Esophagus squamous epithelium (tissue), 5 donors: ENCODE results near the gene C12orf76. TPM values are rescaled to one million over a fixed set of nuclear protein-coding genes. Genes with fewer than 3 reads are reported as not detected.
A peak's percentile ranks its signal among the peaks of the same experiment; 100 is the strongest.
"Not testable (repeated sequence)": the region's sequence is repeated elsewhere in the genome, so short reads cannot be mapped to it uniquely, and the experiment has no call there.

Experiments
- DNase-seq: peaks from one replicate; lab custom pipeline; 2025; lab: John Stamatoyannopoulos, UW
- H3K27ac ChIP-seq, 4 donors: fragments of 200-600 bp; sonication (generic); one replicate each; pipeline ENCODE4 v1.5.1; 2016 to 2019; ENCODE audit warnings: mild to moderate bottlenecking in 1 of 4
- H3K27me3 ChIP-seq, 4 donors: fragments of 200-600 bp; sonication (generic); 1 replicate in 3 of 4; 2 replicates in 1 of 4; pipeline versions ENCODE4 v1.5.1 to v1.6.0; 2017 to 2021; ENCODE audit warnings: antibody characterized with exemption in 1 of 4
- H3K36me3 ChIP-seq, 3 donors: fragments of 200-600 bp; sonication (generic); one replicate each; pipeline ENCODE4 v1.5.1; 2016 to 2019
- H3K4me1 ChIP-seq, 3 donors: fragments of 200-600 bp; sonication (generic); one replicate each; pipeline ENCODE4 v1.5.1; 2017 to 2019
- H3K4me3 ChIP-seq, 4 donors: fragments of 200-600 bp; sonication (generic); 1 replicate in 3 of 4; 2 replicates in 1 of 4; pipeline ENCODE4 v1.5.1; 2016 to 2019; ENCODE audit warnings: mild to moderate bottlenecking in 2 of 4, moderate library complexity in 1 of 4
- H3K9me3 ChIP-seq, 3 donors: fragments of 200-600 bp; sonication (generic); one replicate each; pipeline ENCODE4 v1.5.1; 2016 to 2019
- POLR2A ChIP-seq, 4 donors: fragments of 450-650 bp; IDR thresholded peaks; one replicate each; pipeline ENCODE4 v1.6.1; 2017; ENCODE audit warnings: antibody characterized with exemption in 4 of 4, mild to moderate bottlenecking in 4 of 4, moderate library complexity in 3 of 4
- WGBS, 2 donors: methylation state at CpG; one replicate each; pipeline ENCODE4 v1.1.5; 2018; 5-methylcytosine and 5-hydroxymethylcytosine counted together
- intact Hi-C: fragments of 100-400 bp; cut with DNase I; formaldehyde crosslinking; loops from one replicate; pipeline ENCODE4 v1.15.0; 2022
- total RNA-seq, 4 donors: library from RNA; depleted of rRNA; stranded (reverse); fragments of >200 nt; gene quantifications; one replicate each; pipeline ENCODE4 v1.1.0, GENCODE V29; 2016
- TF ChIP-seq, protein P1 (sequence below), 6 experiments: fragments of 450-650 bp in 4 of 6; fragments of 200-600 bp in 2 of 6; sonication (generic) in 2 of 6; IDR thresholded peaks; one replicate each; pipeline ENCODE4 v1.5.1; 2016 to 2019; ENCODE audit warnings: antibody characterized with exemption in 6 of 6, mild to moderate bottlenecking in 4 of 6, moderate library complexity in 4 of 6
- donor health status: DM: yes; HTN: yes; CAD: no.

Gene C12orf76
- total RNA-seq, 4 donors from 2014 or later: 3.2 to 10.8 (median 5.9) TPM

DNA sequence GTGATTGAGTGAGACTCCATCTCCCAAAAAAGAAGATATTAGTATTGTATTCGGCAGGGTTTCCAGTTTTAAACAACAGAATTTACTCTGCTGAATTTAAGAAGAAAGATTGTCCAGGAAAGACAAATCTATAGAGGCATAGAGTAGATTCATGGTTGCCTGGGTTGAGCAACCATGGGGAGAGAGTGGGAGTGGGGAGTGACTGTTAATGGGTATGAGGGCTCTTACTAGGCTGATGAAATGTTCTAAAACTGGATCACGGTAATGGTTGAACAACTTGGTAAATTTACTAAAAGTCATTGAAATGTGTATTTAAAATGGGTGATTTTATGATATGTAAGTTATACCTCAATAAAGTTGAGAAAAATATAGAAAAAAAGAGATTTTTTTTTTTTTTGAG is 13.9 kb upstream of the C12orf76 start:
- H3K4me1 ChIP-seq: no peaks in the 10 kb centered on the region
- WGBS, 2 donors: 85 to 87% methylated on average over 2 of the region's 2 CpGs
- H3K27ac ChIP-seq: no peak overlapping the region
- H3K4me3 ChIP-seq: no peak overlapping the region
- TF ChIP-seq, protein P1, sequence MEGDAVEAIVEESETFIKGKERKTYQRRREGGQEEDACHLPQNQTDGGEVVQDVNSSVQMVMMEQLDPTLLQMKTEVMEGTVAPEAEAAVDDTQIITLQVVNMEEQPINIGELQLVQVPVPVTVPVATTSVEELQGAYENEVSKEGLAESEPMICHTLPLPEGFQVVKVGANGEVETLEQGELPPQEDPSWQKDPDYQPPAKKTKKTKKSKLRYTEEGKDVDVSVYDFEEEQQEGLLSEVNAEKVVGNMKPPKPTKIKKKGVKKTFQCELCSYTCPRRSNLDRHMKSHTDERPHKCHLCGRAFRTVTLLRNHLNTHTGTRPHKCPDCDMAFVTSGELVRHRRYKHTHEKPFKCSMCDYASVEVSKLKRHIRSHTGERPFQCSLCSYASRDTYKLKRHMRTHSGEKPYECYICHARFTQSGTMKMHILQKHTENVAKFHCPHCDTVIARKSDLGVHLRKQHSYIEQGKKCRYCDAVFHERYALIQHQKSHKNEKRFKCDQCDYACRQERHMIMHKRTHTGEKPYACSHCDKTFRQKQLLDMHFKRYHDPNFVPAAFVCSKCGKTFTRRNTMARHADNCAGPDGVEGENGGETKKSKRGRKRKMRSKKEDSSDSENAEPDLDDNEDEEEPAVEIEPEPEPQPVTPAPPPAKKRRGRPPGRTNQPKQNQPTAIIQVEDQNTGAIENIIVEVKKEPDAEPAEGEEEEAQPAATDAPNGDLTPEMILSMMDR (IDR thresholded peaks at IDR 0.05): no peak
- TF ChIP-seq POLR2A (IDR thresholded peaks at IDR 0.05): no peak
- no peak for DNase-seq
- intact Hi-C loops: no loop called here
- H3K27me3 ChIP-seq: no peaks in the 10 kb centered on the region
- H3K36me3 ChIP-seq: no peaks in the 10 kb centered on the region
- no peaks in the 10 kb centered on the region for H3K9me3 ChIP-seq

DNA sequence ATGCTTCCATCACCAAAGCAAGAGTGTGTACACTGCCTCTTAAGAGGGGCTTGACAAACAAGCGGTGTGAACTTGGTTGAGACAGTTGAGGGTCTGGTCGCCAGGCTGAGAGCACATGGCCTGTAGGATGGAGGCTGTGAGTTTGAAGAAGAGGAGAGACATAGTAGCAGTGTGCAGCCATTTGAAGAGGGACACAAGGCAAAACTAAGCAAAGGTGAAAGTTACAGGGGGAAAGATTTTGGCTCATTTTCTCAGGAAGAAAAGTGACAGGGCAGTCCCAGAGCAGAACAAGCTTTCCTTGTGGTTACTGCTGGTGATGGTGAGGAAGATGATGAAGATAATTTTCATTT is 11.3 kb upstream of the C12orf76 start:
- H3K27me3 ChIP-seq: no peaks in the 10 kb centered on the region
- H3K4me1 ChIP-seq: no peaks in the 10 kb centered on the region
- intact Hi-C loops: no loop called here
- WGBS, 2 donors: 83 to 100% methylated on average over 1 to 2 of the region's 2 CpGs
- no peak overlapping the region for H3K4me3 ChIP-seq
- H3K9me3 ChIP-seq: no peaks in the 10 kb centered on the region
- H3K36me3 ChIP-seq: no peaks in the 10 kb centered on the region
- DNase-seq: no peak
- TF ChIP-seq POLR2A (IDR thresholded peaks at IDR 0.05): no peak
- TF ChIP-seq, protein P1 (IDR thresholded peaks at IDR 0.05): no peak
- H3K27ac ChIP-seq: no peak overlapping the region

DNA sequence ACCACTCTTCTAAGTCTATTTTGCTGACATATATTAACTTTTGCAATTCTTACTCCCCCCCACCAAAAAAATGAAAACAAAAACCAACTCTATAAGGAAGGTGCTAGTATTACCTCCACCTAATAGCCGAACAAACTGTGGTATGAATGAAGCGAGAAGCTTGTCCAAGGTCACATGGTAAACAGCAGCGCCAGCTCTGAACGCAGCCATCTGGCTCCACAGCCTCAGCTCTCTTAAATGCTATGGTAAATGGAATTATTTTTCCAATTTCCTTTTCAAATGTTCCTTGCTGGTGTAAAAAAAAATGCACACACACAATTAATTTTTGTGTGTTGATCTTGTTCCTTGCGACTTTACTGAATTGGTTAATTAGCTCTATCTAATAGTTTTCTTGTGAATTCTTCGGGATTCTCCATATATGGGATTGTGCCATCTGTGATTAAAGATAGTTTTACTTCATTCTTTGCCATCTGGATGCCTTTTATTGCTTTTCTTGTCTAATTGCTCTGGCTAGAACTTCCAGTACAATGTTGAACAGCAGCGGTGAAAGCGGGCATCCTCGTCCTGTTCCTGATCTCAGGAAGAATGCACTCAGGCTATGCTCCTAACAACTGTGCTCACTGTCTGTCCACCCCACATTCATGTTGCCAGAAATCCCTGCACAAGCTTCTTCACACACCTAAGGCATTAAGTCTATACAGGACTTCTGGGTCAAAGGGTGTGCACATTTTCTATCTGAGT is 10.7 kb upstream of the C12orf76 start:
- Histone ChIP-seq H3K27ac (no peak overlapping the region), H3K9me3 (no peaks in the 10 kb centered on the region), H3K4me3 (no peak overlapping the region), H3K4me1 (no peaks in the 10 kb centered on the region), H3K27me3 (no peaks in the 10 kb centered on the region), H3K36me3 (no peaks in the 10 kb centered on the region)
- TF ChIP-seq POLR2A (IDR thresholded peaks at IDR 0.05): no peak
- TF ChIP-seq, protein P1 (IDR thresholded peaks at IDR 0.05): no peak
- no peak for DNase-seq
- intact Hi-C loops: no loop called here
- 85 to 93% methylated on average over 9 of the region's 9 CpGs for WGBS, 2 donors

DNA sequence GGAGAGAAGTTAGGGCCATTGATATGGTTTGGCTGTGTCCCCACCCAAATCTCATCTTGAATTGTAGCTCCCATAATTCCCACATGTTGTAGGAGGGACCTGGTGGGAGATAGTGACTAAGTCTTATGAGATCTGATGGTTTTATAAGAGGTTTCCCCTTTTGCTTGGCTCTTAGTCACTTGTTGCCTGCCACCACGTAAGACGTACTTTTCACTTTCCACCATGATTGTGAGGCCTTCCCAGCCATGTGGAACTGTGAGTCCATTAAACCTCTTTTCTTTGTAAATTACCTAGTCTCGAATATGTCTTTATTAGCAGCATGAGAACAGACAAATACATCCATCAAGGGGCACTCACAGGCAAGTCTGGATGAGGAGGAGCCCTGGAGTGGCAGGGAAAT is 8.3 kb upstream of the C12orf76 start:
- H3K27me3 ChIP-seq, H3K27ac ChIP-seq, H3K4me1 ChIP-seq, DNase-seq, H3K36me3 ChIP-seq, H3K9me3 ChIP-seq, H3K4me3 ChIP-seq, intact Hi-C loops: not testable (repeated sequence)
- WGBS, 2 donors: 66 to 75% methylated on average over 3 of the region's 3 CpGs

DNA sequence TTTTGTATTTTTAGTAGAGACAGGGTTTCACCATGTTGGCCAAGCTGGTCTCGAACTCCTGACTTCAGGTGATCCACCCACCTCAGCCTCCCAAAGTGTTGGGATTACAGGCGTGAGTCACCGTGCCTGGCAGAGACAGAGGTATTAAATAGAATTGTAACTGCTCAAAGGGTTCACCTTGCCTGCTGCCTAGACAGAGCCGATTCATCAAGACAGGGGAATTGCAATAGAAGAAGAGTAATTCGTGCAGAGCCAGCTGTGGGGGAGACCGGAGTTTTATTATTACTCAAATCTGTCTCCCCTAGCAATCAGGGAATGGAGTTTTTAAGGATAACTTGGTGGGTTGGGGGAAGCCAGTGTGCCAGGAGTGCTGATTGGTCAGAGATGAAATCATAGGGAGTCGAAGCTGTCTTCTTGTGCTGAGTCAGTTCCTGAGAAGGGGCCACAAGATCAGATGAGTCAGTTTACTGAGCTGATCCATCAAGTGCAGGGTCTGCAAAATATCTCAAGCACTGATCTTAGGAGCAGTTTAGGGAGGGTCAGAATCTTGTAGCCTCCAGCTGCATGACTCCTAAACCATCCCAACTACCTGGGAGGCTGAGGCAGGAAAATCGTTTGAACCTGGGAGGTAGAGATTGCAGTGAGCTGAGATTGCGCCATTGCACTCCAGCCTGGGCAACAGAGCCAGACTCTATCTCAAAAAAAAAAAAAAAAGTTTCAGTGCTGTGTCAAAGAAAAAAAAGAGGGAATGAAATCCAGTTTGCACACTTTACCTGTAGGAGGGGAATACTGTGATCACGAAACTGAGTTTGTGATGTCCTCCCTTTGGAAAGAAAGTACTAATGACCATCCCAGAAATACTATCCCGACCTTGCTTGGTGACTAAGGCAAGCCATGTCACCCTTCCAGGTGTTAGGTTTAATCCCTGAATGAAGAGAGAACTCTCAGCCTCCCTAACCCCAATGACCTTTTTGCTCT is 7.3 kb upstream of the C12orf76 start:
- intact Hi-C loops, H3K27ac ChIP-seq, H3K4me3 ChIP-seq, H3K4me1 ChIP-seq, H3K36me3 ChIP-seq, H3K27me3 ChIP-seq, H3K9me3 ChIP-seq, DNase-seq: not testable (repeated sequence)
- 42 to 54% methylated on average over 7 to 10 of the region's 11 CpGs for WGBS, 2 donors

DNA sequence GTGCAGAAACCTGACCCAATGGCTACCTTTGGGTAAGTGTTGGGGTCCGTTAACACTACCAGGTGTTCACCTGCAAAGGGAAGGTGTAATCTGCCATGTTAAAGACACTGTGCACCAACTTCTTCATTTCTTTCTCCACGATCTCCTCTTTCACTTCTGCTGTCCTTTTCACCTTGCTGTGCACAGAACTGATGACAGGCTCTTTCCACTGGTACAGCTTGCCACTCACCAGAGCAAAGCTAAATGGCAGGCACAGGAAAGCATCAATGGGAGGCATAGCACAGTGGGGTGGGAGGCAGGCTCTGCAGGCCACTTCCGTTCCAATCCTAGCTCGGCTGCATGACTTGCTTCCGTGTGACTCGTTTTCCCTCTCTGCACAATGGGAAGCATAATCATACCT is 2.6 kb upstream of the C12orf76 start:
- Histone ChIP-seq H3K36me3 (no peaks in the 10 kb centered on the region), H3K27me3 (no peaks in the 10 kb centered on the region), H3K4me1 (peaks cover 0 to 27% (median 14%) of the 10 kb centered on the region in 3 donors), H3K9me3 (no peaks in the 10 kb centered on the region), H3K27ac (no peak overlapping the region), H3K4me3 (no peak overlapping the region)
- DNase-seq: no peak
- TF ChIP-seq POLR2A (IDR thresholded peaks at IDR 0.05): no peak
- TF ChIP-seq, protein P1 (IDR thresholded peaks at IDR 0.05): no peak
- 73 to 93% methylated on average over 5 to 6 of the region's 6 CpGs for WGBS, 2 donors
- intact Hi-C loops: no loop called here

DNA sequence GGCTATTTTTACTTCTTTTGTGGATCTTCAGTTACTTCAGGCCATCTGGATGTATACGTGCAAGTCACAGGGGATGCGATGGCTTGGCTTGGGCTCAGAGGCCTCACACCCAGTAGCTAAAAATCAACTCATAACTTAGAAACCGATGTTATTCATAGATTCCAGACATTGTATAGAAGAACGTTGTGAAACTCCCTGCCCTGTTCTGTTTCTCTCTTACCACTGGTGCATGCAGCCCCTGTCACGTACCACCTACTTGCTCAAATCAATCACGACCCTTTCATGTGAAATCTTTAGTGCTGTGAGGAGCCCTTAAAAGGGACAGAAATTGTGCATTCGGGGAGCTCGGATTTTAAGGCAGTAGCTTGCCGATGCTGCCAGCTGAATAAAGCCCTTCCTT is 1.3 kb upstream of the C12orf76 start:
- intact Hi-C loops, H3K4me3 ChIP-seq: not testable (repeated sequence)

DNA sequence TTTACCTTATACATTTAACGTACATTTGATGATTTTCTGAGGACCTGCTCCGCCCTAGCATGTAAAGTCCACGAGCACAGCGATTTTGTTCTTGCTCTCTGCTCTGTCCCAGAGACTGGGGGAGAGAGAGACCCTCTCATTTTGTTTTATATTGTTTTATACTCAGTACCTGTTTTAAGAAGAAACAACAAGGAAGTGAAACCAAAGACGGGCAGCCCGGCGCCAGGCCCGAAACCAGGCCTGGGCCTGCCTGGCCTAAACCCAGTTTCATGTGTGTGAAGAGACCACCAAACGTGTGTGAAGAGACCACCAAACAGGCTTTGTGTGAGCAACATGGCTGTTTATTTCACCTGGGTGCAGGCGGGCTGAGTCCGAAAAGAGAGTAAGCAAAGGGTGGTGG is 712 bp upstream of the C12orf76 start:
- intact Hi-C loops, H3K9me3 ChIP-seq, H3K27me3 ChIP-seq, DNase-seq, H3K36me3 ChIP-seq: not testable (repeated sequence)
- 66 to 83% methylated on average over 9 to 11 of the region's 11 CpGs for WGBS, 2 donors
- Histone ChIP-seq H3K27ac (peak overlapping the region; percentile 75 to 89 (median 82)), H3K4me3 (peak overlapping the region; percentile 65 to 93 (median 85)), H3K4me1 (peaks cover 0 to 27% (median 14%) of the 10 kb centered on the region in 3 donors)

More for the DNA sequence above, 1.3 kb upstream of the C12orf76 start:
- H3K36me3 ChIP-seq, DNase-seq, H3K27ac ChIP-seq, H3K27me3 ChIP-seq, H3K9me3 ChIP-seq: not testable (repeated sequence)
- 91 to 92% methylated on average over 7 to 9 of the region's 9 CpGs for WGBS, 2 donors
- peaks cover 0 to 27% (median 14%) of the 10 kb centered on the region in 3 donors for H3K4me1 ChIP-seq
